CD4-positive, alpha-beta T cell (primary cell): ENCODE measurements around the gene ADGRB3. TPM values are rescaled to one million over a fixed set of nuclear protein-coding genes. Genes with fewer than 3 reads are reported as not detected.

Experiments used
- ATAC-seq: fragments of 200-7000 bp; cut with Tn5 transposase; one replicate; pipeline ENCODE4 v1.10.0; 2022; ENCODE audit warnings: mild to moderate bottlenecking; ENCODE audit not compliant: poor library complexity
- CTCF ChIA-PET: fragments of 350-600 bp; sonication (Branson Sonifier 250); formaldehyde crosslinking; loops from one replicate; lab custom pipeline; 2021; ENCODE audit warnings: antibody characterized with exemption, inconsistent platforms; lab: Charles Lee
- POLR2A ChIA-PET: fragments of 350-600 bp; sonication (Branson Sonifier 250); formaldehyde crosslinking; loops from one replicate; lab custom pipeline; 2021; ENCODE audit warnings: antibody characterized with exemption, inconsistent platforms; lab: Charles Lee
- DNase-seq, 14 experiments: peaks; one replicate each; pipeline ENCODE4 v3.0.0-alpha.2; 2013 to 2020; ENCODE audit warnings: mixed read lengths in 2 of 14
- H3K27ac ChIP-seq, 2 donors: one replicate each; pipeline versions ENCODE4 v1.5.1 to v1.7.0; 2013; ENCODE audit warnings: low read length in 2 of 2, low read depth in 1 of 2, mild to moderate bottlenecking in 1 of 2
- H3K27me3 ChIP-seq, 2 experiments: 1 replicate in 1 of 2; 2 replicates in 1 of 2; pipeline versions ENCODE4 v1.6.1 to v1.7.0; 2013; ENCODE audit warnings: low read length in 2 of 2, control low read depth in 1 of 2, mild to moderate bottlenecking in 1 of 2, moderate library complexity in 1 of 2; ENCODE audit not compliant: insufficient read depth in 2 of 2, control insufficient read depth in 1 of 2
- H3K36me3 ChIP-seq: one replicate; pipeline ENCODE4 v1.6.1; 2013; ENCODE audit warnings: low read length, control low read depth; ENCODE audit not compliant: insufficient read depth
- H3K4me1 ChIP-seq: one replicate; pipeline ENCODE4 v1.6.1; 2013; ENCODE audit warnings: low read length, control low read depth; ENCODE audit not compliant: insufficient read depth
- H3K4me3 ChIP-seq: one replicate; pipeline ENCODE4 v1.5.1; 2013; ENCODE audit warnings: mild to moderate bottlenecking, low read length, moderate library complexity
- H3K9me3 ChIP-seq, 2 experiments: 1 replicate in 1 of 2; 2 replicates in 1 of 2; pipeline versions ENCODE4 v1.6.1 to v1.7.0; 2013; ENCODE audit warnings: low read length in 2 of 2, mild to moderate bottlenecking in 2 of 2, control low read depth in 1 of 2, moderate library complexity in 1 of 2; ENCODE audit not compliant: control insufficient read depth in 1 of 2, insufficient read depth in 1 of 2
- H3K27ac Mint-ChIP-seq: one replicate; pipeline ENCODE4 v1.8.0; 2020; ENCODE audit warnings: mixed read lengths
- H3K27me3 Mint-ChIP-seq: one replicate; pipeline ENCODE4 v1.8.0; 2021; ENCODE audit warnings: mixed read lengths
- H3K36me3 Mint-ChIP-seq: one replicate; pipeline ENCODE4 v1.8.0; 2021; ENCODE audit warnings: low read depth, mixed read lengths
- H3K4me1 Mint-ChIP-seq: one replicate; pipeline ENCODE4 v1.8.0; 2021; ENCODE audit warnings: low read depth, mixed read lengths
- H3K4me3 Mint-ChIP-seq: one replicate; pipeline ENCODE4 v1.8.0; 2020; ENCODE audit warnings: mild to moderate bottlenecking, mixed read lengths
- H3K9me3 Mint-ChIP-seq: one replicate; pipeline ENCODE4 v1.8.0; 2020; ENCODE audit warnings: mixed read lengths
- CTCF ChIP-seq: fragments of 200-600 bp; IDR thresholded peaks from one replicate; pipeline ENCODE4 v1.8.0; 2022; ENCODE audit warnings: antibody characterized with exemption, mild to moderate bottlenecking
- intact Hi-C, 2 experiments: fragments of 100-400 bp; cut with DNase I in 1 of 2; cut with micrococcal nuclease in 1 of 2; formaldehyde crosslinking; loops; one replicate each; pipeline versions ENCODE4 v1.15.1 to v1.9.0; 2023 to 2025; cut with DNase I, micrococcal nuclease
- total RNA-seq, 174 experiments: library from RNA in 2 of 174; stranded (reverse) in 2 of 174; gene quantifications; one replicate each; pipeline ENCODE4 v1.2.3 and lab custom pipeline; 2021 to 2026

Gene ADGRB3
- total RNA-seq, 2 experiments from 2014 or later, result not detected

- no peak for ATAC-seq
- no peak for TF ChIP-seq CTCF
- Mint-ChIP-seq H3K27me3 (no peaks in the 10 kb centered on the region), H3K36me3 (no peaks in the 10 kb centered on the region), H3K4me3 (no peak overlapping the region), H3K4me1 (no peaks in the 10 kb centered on the region), H3K9me3 (no peaks in the 10 kb centered on the region), H3K27ac (no peak overlapping the region)
- Histone ChIP-seq H3K9me3 (no peaks in the 10 kb centered on the region), H3K4me3 (no peak overlapping the region), H3K4me1 (no peaks in the 10 kb centered on the region), H3K36me3 (no peaks in the 10 kb centered on the region), H3K27ac (no peak overlapping the region), H3K27me3 (no peaks in the 10 kb centered on the region)
- ChIA-PET CTCF (no interaction called here), POLR2A (no interaction called here)
- no peak for DNase-seq
- intact Hi-C loops, result no loop called here
These were observed 19.1 kb downstream of the ADGRB3 start for GRCh38 chr6:68654134-68654533.

GRCh38 chr6:68655028-68655427 is 19.9 kb downstream of the ADGRB3 start:
- no peaks in the 10 kb centered on the region for H3K27me3 Mint-ChIP-seq
- H3K36me3 Mint-ChIP-seq, result no peaks in the 10 kb centered on the region
- Histone ChIP-seq H3K4me1 (no peaks in the 10 kb centered on the region), H3K4me3 (no peak overlapping the region), H3K9me3 (no peaks in the 10 kb centered on the region), H3K27me3 (no peaks in the 10 kb centered on the region), H3K27ac (no peak overlapping the region), H3K36me3 (no peaks in the 10 kb centered on the region)
- TF ChIP-seq CTCF, result no peak
- H3K4me1 Mint-ChIP-seq, result no peaks in the 10 kb centered on the region
- ChIA-PET POLR2A (no interaction called here), CTCF (no interaction called here)
- ATAC-seq (no peak), DNase-seq (no peak)
- no peak overlapping the region for H3K27ac Mint-ChIP-seq
- H3K9me3 Mint-ChIP-seq, result no peaks in the 10 kb centered on the region
- intact Hi-C loops, result no loop called here
- H3K4me3 Mint-ChIP-seq, result no peak overlapping the region

- no peak overlapping the region for H3K4me3 Mint-ChIP-seq
- CTCF ChIA-PET, result no interaction called here
- POLR2A ChIA-PET, result no interaction called here
These were observed 22.5 kb downstream of the ADGRB3 start for GRCh38 chr6:68657374-68658139.

More at GRCh38 chr6:68657374-68658139, 22.5 kb downstream of the ADGRB3 start:
- Mint-ChIP-seq H3K36me3 (no peaks in the 10 kb centered on the region), H3K4me1 (no peaks in the 10 kb centered on the region), H3K27ac (no peak overlapping the region), H3K9me3 (no peaks in the 10 kb centered on the region), H3K27me3 (no peaks in the 10 kb centered on the region)
- Histone ChIP-seq H3K4me1 (no peaks in the 10 kb centered on the region), H3K4me3 (no peak overlapping the region), H3K27ac (no peak overlapping the region), H3K9me3 (no peaks in the 10 kb centered on the region), H3K36me3 (no peaks in the 10 kb centered on the region), H3K27me3 (no peaks in the 10 kb centered on the region)
- DNase-seq (no peak), ATAC-seq (no peak)
- no peak for TF ChIP-seq CTCF
- intact Hi-C loops, result no loop called here
